Activated naive CD4-positive, alpha-beta T cell treated with anti-CD3 and anti-CD28 coated beads for 36 hours (primary cell): Measurements from ENCODE around the gene CCDC24. TPM values are rescaled to one million over a fixed set of nuclear protein-coding genes. Genes with fewer than 3 reads are reported as not detected.

Experiments used
- CTCF ChIA-PET: fragments of 350-600 bp; sonication (Branson Sonifier 250); formaldehyde crosslinking; loops from one replicate; lab custom pipeline; 2021; ENCODE audit warnings: antibody characterized with exemption; lab: Charles Lee
- DNase-seq: peaks from one replicate; pipeline ENCODE4 v3.0.0-alpha.2; 2020
- H3K27ac Mint-ChIP-seq: one replicate; pipeline ENCODE4 v1.8.0; 2021; ENCODE audit warnings: mild to moderate bottlenecking, mixed read lengths
- H3K27me3 Mint-ChIP-seq: one replicate; pipeline ENCODE4 v1.8.0; 2021; ENCODE audit warnings: low read depth, mixed read lengths
- H3K36me3 Mint-ChIP-seq: one replicate; pipeline ENCODE4 v1.8.0; 2021; ENCODE audit warnings: low read depth, mixed read lengths
- H3K4me1 Mint-ChIP-seq: one replicate; pipeline ENCODE4 v1.8.0; 2021; ENCODE audit warnings: low read depth, mixed read lengths
- H3K4me3 Mint-ChIP-seq: one replicate; pipeline ENCODE4 v1.8.0; 2021; ENCODE audit warnings: mild to moderate bottlenecking, moderate library complexity, mixed read lengths
- H3K9me3 Mint-ChIP-seq: one replicate; pipeline ENCODE4 v1.8.0; 2021; ENCODE audit warnings: mixed read lengths
- intact Hi-C: fragments of 100-400 bp; cut with micrococcal nuclease; formaldehyde crosslinking; loops from one replicate; pipeline ENCODE4 v1.15.1; 2023
- total RNA-seq, 2 experiments: library from RNA; stranded (reverse); gene quantifications; one replicate each; pipeline ENCODE4 v1.2.3, GENCODE V29; 2021

Gene CCDC24
- total RNA-seq, 2 experiments from 2014 or later: 0.91 to 1.6 TPM

GRCh38 chr1:44012404-44012803 is 21.0 kb downstream of the CCDC24 start:
- intact Hi-C loops: no loop called here
- Mint-ChIP-seq H3K27me3 (no peaks in the 10 kb centered on the region), H3K9me3 (no peaks in the 10 kb centered on the region), H3K36me3 (no peaks in the 10 kb centered on the region), H3K27ac (peak overlapping the region; percentile 20), H3K4me3 (no peak overlapping the region), H3K4me1 (peaks cover 16% of the 10 kb centered on the region)
- no peak for DNase-seq
- CTCF ChIA-PET: interaction anchor here (1.1 kb wide), 1 partner anchor 24 kb away, joined by 3 read pairs; no protein-coding TSS in a partner anchor

- Mint-ChIP-seq H3K4me3 (no peak overlapping the region), H3K27ac (no peak overlapping the region), H3K9me3 (no peaks in the 10 kb centered on the region), H3K4me1 (peaks cover 16% of the 10 kb centered on the region), H3K36me3 (no peaks in the 10 kb centered on the region), H3K27me3 (no peaks in the 10 kb centered on the region)
- CTCF ChIA-PET: interaction anchor here (2.0 to 2.5 kb wide), 2 partner anchors 8 to 23 kb away, joined by 9 to 16 read pairs; no protein-coding TSS in a partner anchor
- intact Hi-C loops: no loop called here
- no peak for DNase-seq
These were observed 21.7 kb downstream of the CCDC24 start for GRCh38 chr1:44012941-44013609.

- Mint-ChIP-seq H3K4me3 (no peak overlapping the region), H3K9me3 (no peaks in the 10 kb centered on the region), H3K4me1 (peaks cover 16% of the 10 kb centered on the region), H3K27me3 (no peaks in the 10 kb centered on the region), H3K27ac (no peak overlapping the region), H3K36me3 (no peaks in the 10 kb centered on the region)
- DNase-seq: no peak
- CTCF ChIA-PET: interaction anchor here (0.8 to 2.5 kb wide), 3 partner anchors 8 to 22 kb away, joined by 3 to 16 read pairs (median 9); no protein-coding TSS in a partner anchor
- intact Hi-C loops: no loop called here
These were observed 22.6 kb downstream of the CCDC24 start for GRCh38 chr1:44013949-44014348.

- no peak overlapping the region for H3K27ac Mint-ChIP-seq
- no peaks in the 10 kb centered on the region for H3K9me3 Mint-ChIP-seq
- intact Hi-C loops: no loop called here
- H3K27me3 Mint-ChIP-seq: no peaks in the 10 kb centered on the region
- peaks cover 16% of the 10 kb centered on the region for H3K4me1 Mint-ChIP-seq
- H3K36me3 Mint-ChIP-seq: peaks cover 2% of the 10 kb centered on the region
- CTCF ChIA-PET: interaction anchor here (0.7 to 2.5 kb wide), 4 partner anchors 9 to 35 kb away, joined by 3 to 16 read pairs (median 6); no protein-coding TSS in a partner anchor
- no peak overlapping the region for H3K4me3 Mint-ChIP-seq
- no peak for DNase-seq
These were observed 23.1 kb downstream of the CCDC24 start for GRCh38 chr1:44014365-44015104.

- DNase-seq: no peak
- Mint-ChIP-seq H3K27me3 (no peaks in the 10 kb centered on the region), H3K4me3 (no peak overlapping the region), H3K9me3 (no peaks in the 10 kb centered on the region), H3K36me3 (peaks cover 2% of the 10 kb centered on the region), H3K27ac (no peak overlapping the region), H3K4me1 (peaks cover 16% of the 10 kb centered on the region)
- CTCF ChIA-PET: interaction anchor here (0.7 to 2.5 kb wide), 3 partner anchors 10 to 34 kb away, joined by 3 to 16 read pairs (median 9); no protein-coding TSS in a partner anchor
- intact Hi-C loops: no loop called here
These were observed 23.8 kb downstream of the CCDC24 start for GRCh38 chr1:44015206-44015605.

- CTCF ChIA-PET: interaction anchor here (0.6 to 1.0 kb wide), 3 partner anchors 10 to 71 kb away, joined by 3 to 4 read pairs (median 3); no protein-coding TSS in a partner anchor
These were observed 24.9 kb downstream of the CCDC24 start for GRCh38 chr1:44016041-44016889.

GRCh38 chr1:44016890-44017400 is 25.5 kb downstream of the CCDC24 start:
- Mint-ChIP-seq H3K27ac (no peak overlapping the region), H3K27me3 (no peaks in the 10 kb centered on the region), H3K36me3 (peaks cover 11% of the 10 kb centered on the region), H3K4me3 (no peak overlapping the region), H3K4me1 (peaks cover 16% of the 10 kb centered on the region), H3K9me3 (no peaks in the 10 kb centered on the region)
- CTCF ChIA-PET: interaction anchor here (0.6 to 1.0 kb wide), 2 partner anchors 31 to 70 kb away, joined by 3 read pairs; no protein-coding TSS in a partner anchor
- intact Hi-C loops: no loop called here
- no peak for DNase-seq

More at GRCh38 chr1:44016041-44016889, 24.9 kb downstream of the CCDC24 start:
- H3K36me3 Mint-ChIP-seq: peaks cover 7% of the 10 kb centered on the region
- no peak overlapping the region for H3K4me3 Mint-ChIP-seq
- no peaks in the 10 kb centered on the region for H3K9me3 Mint-ChIP-seq
- peaks cover 16% of the 10 kb centered on the region for H3K4me1 Mint-ChIP-seq
- no peak for DNase-seq
- no peaks in the 10 kb centered on the region for H3K27me3 Mint-ChIP-seq
- intact Hi-C loops: no loop called here
- no peak overlapping the region for H3K27ac Mint-ChIP-seq

- DNase-seq: no peak
- Mint-ChIP-seq H3K4me1 (peaks cover under 1% of the 10 kb centered on the region), H3K27me3 (no peaks in the 10 kb centered on the region), H3K4me3 (no peak overlapping the region), H3K36me3 (peaks cover 19% of the 10 kb centered on the region), H3K9me3 (no peaks in the 10 kb centered on the region), H3K27ac (no peak overlapping the region)
- intact Hi-C loops: no loop called here
- CTCF ChIA-PET: interaction anchor here (0.7 to 1.4 kb wide), 2 partner anchors 14 to 29 kb away, joined by 3 read pairs; no protein-coding TSS in a partner anchor
These were observed 28.1 kb downstream of the CCDC24 start for GRCh38 chr1:44019466-44019948.

GRCh38 chr1:44020464-44020863 is 29.1 kb downstream of the CCDC24 start:
- CTCF ChIA-PET: interaction anchor here (0.7 to 0.8 kb wide), 2 partner anchors 15 to 16 kb away, joined by 3 read pairs; no protein-coding TSS in a partner anchor

GRCh38 chr1:44021156-44021555 is 29.8 kb downstream of the CCDC24 start:
- H3K27ac Mint-ChIP-seq: no peak overlapping the region
- H3K9me3 Mint-ChIP-seq: no peaks in the 10 kb centered on the region
- DNase-seq: no peak
- no peaks in the 10 kb centered on the region for H3K27me3 Mint-ChIP-seq
- intact Hi-C loops: no loop called here
- CTCF ChIA-PET: interaction anchor here (0.7 to 1.2 kb wide), 2 partner anchors 16 kb away, joined by 3 to 6 read pairs; no protein-coding TSS in a partner anchor
- peaks cover 23% of the 10 kb centered on the region for H3K36me3 Mint-ChIP-seq
- no peaks in the 10 kb centered on the region for H3K4me1 Mint-ChIP-seq
- no peak overlapping the region for H3K4me3 Mint-ChIP-seq

More at GRCh38 chr1:44020464-44020863, 29.1 kb downstream of the CCDC24 start:
- Mint-ChIP-seq H3K36me3 (peaks cover 23% of the 10 kb centered on the region), H3K4me1 (no peaks in the 10 kb centered on the region), H3K27ac (no peak overlapping the region), H3K9me3 (no peaks in the 10 kb centered on the region), H3K27me3 (no peaks in the 10 kb centered on the region), H3K4me3 (no peak overlapping the region)
- intact Hi-C loops: no loop called here
- DNase-seq: no peak

- CTCF ChIA-PET: interaction anchor here (1.2 to 1.7 kb wide), 2 partner anchors 14 to 16 kb away, joined by 5 to 6 read pairs; no protein-coding TSS in a partner anchor
- intact Hi-C loops: no loop called here
- Mint-ChIP-seq H3K4me1 (no peaks in the 10 kb centered on the region), H3K27me3 (no peaks in the 10 kb centered on the region), H3K4me3 (no peak overlapping the region), H3K36me3 (peaks cover 24% of the 10 kb centered on the region), H3K9me3 (no peaks in the 10 kb centered on the region), H3K27ac (no peak overlapping the region)
- DNase-seq: no peak
These were observed 30.4 kb downstream of the CCDC24 start for GRCh38 chr1:44021581-44022321.
